Gastrocnemius medialis (tissue), 4 donors: ENCODE data around the gene PSME3IP1. TPM values are rescaled to one million over a fixed set of nuclear protein-coding genes. Genes with fewer than 3 reads are reported as not detected.

ENCODE experiments used
- ATAC-seq, 2 donors: fragments of 150-250 bp; one replicate each; pipeline ENCODE4 v1.9.1; 2016
- DNase-seq, 2 donors: peaks; one replicate each; pipeline ENCODE4 v3.0.0-alpha.2; 2019
- H3K27ac ChIP-seq, 4 donors: fragments of 200-600 bp; sonication (generic); 1 replicate in 1 of 4; 2 replicates in 3 of 4; pipeline ENCODE4 v1.5.1; 2016 to 2018; ENCODE audit warnings: mild to moderate bottlenecking in 2 of 4, moderate library complexity in 1 of 4
- H3K27me3 ChIP-seq, 3 donors: fragments of 200-600 bp; sonication (generic) in 2 of 3; 1 replicate in 1 of 3; 2 replicates in 2 of 3; pipeline versions ENCODE4 v1.5.1 to v1.6.0; 2016 to 2019; ENCODE audit warnings: mild to moderate bottlenecking in 1 of 3, moderate library complexity in 1 of 3
- H3K36me3 ChIP-seq, 2 donors: fragments of 200-600 bp; sonication (generic) in 1 of 2; one replicate each; pipeline ENCODE4 v1.5.1; 2017 to 2018
- H3K4me1 ChIP-seq, 2 donors: fragments of 200-600 bp; sonication (generic) in 1 of 2; one replicate each; pipeline ENCODE4 v1.5.1; 2016 to 2017; ENCODE audit warnings: mild to moderate bottlenecking in 2 of 2
- H3K4me3 ChIP-seq, 4 donors: fragments of 200-600 bp; sonication (generic) in 3 of 4; 1 replicate in 1 of 4; 2 replicates in 3 of 4; pipeline ENCODE4 v1.5.1; 2016 to 2019; ENCODE audit warnings: mild to moderate bottlenecking in 2 of 4
- H3K9me3 ChIP-seq, 3 donors: fragments of 200-600 bp; sonication (generic) in 2 of 3; 1 replicate in 1 of 3; 2 replicates in 2 of 3; pipeline ENCODE4 v1.5.1; 2016 to 2019
- CTCF ChIP-seq, 5 experiments: fragments of 450-650 bp in 3 of 5; fragments of 200-600 bp in 2 of 5; sonication (generic) in 2 of 5; IDR thresholded peaks in 4 of 5; conservative IDR thresholded peaks in 1 of 5; 1 replicate in 4 of 5; 2 replicates in 1 of 5; pipeline ENCODE4 v1.5.1; 2016 to 2019; ENCODE audit warnings: antibody characterized with exemption in 5 of 5, mild to moderate bottlenecking in 3 of 5, moderate library complexity in 3 of 5
- POLR2A ChIP-seq, 2 donors: fragments of 450-650 bp; IDR thresholded peaks; one replicate each; pipeline ENCODE4 v1.6.1; 2017; ENCODE audit warnings: antibody characterized with exemption in 2 of 2, mild to moderate bottlenecking in 2 of 2, moderate library complexity in 2 of 2
- in situ Hi-C, 4 donors: fragments of 200-750 bp; cut with MboI; loops; one replicate each; pipeline versions ENCODE4 v1.15.0 to v1.8.0; 2017; ENCODE audit warnings: low sequenced_read_pairs in 4 of 4
- intact Hi-C: fragments of 100-400 bp; cut with DNase I; formaldehyde crosslinking; loops from one replicate; pipeline ENCODE4 v1.15.1; 2023; ENCODE audit warnings: low total_unique reads
- total RNA-seq, 4 donors: library from RNA; depleted of rRNA; stranded (reverse); fragments of >200 nt; gene quantifications; one replicate each; pipeline versions ENCODE4 v1.1.0 to v1.2.3, GENCODE V29; 2016

PSME3IP1 gene
- total RNA-seq, 4 donors from 2014 or later: 43.8 to 57.6 (median 53.4) TPM

- no peak for DNase-seq
- Histone ChIP-seq H3K4me1 (peaks cover 11 to 20% of the 10 kb centered on the region in 2 donors), H3K9me3 (no peaks in the 10 kb centered on the region), H3K27me3 (no peaks in the 10 kb centered on the region), H3K27ac (no peak overlapping the region), H3K4me3 (no peak overlapping the region), H3K36me3 (peaks cover 0 to 37% of the 10 kb centered on the region in 2 donors)
- intact Hi-C loops (no loop called here), in situ Hi-C loops (no loop called here)
- TF ChIP-seq POLR2A (IDR thresholded peaks at IDR 0.05): no peak
- no peak for TF ChIP-seq CTCF (IDR thresholded peaks at IDR 0.05 in 4 of 5, conservative IDR thresholded peaks at IDR 0.05 in 1 of 5)
- ATAC-seq: no peak
Observed at GRCh38 chr16:57152096-57153093, 33.4 kb downstream of the PSME3IP1 start.

GRCh38 chr16:57151369-57151768, 34.5 kb downstream of the PSME3IP1 start:
- DNase-seq (no peak), ATAC-seq (no peak)
- H3K4me3 ChIP-seq: no peak overlapping the region
- in situ Hi-C loops (no loop called here), intact Hi-C loops (no loop called here)
- TF ChIP-seq CTCF (IDR thresholded peaks at IDR 0.05 in 4 of 5, conservative IDR thresholded peaks at IDR 0.05 in 1 of 5): no peak
- no peak for TF ChIP-seq POLR2A (IDR thresholded peaks at IDR 0.05)
- H3K4me1 ChIP-seq: peaks cover 15 to 24% of the 10 kb centered on the region in 2 donors
- peaks cover 0 to 34% of the 10 kb centered on the region in 2 donors for H3K36me3 ChIP-seq
- no peaks in the 10 kb centered on the region for H3K9me3 ChIP-seq
- no peak overlapping the region for H3K27ac ChIP-seq
- no peaks in the 10 kb centered on the region for H3K27me3 ChIP-seq

GRCh38 chr16:57150682-57151330, 35.0 kb downstream of the PSME3IP1 start:
- TF ChIP-seq POLR2A (IDR thresholded peaks at IDR 0.05) (no peak), CTCF (IDR thresholded peaks at IDR 0.05 in 4 of 5, conservative IDR thresholded peaks at IDR 0.05 in 1 of 5) (no peak)
- DNase-seq (no peak), ATAC-seq (no peak)
- Histone ChIP-seq H3K9me3 (no peaks in the 10 kb centered on the region), H3K4me3 (no peak overlapping the region), H3K27ac (no peak overlapping the region), H3K36me3 (peaks cover 0 to 29% of the 10 kb centered on the region in 2 donors), H3K4me1 (peaks cover 15 to 24% of the 10 kb centered on the region in 2 donors), H3K27me3 (no peaks in the 10 kb centered on the region)
- in situ Hi-C loops (no loop called here), intact Hi-C loops (no loop called here)

GRCh38 chr16:57149391-57149790, 36.4 kb downstream of the PSME3IP1 start:
- H3K4me1 ChIP-seq: peaks cover 15 to 24% of the 10 kb centered on the region in 2 donors
- in situ Hi-C loops (no loop called here), intact Hi-C loops (no loop called here)
- peak overlapping the region in 1 of 4 donors; percentile 19 for H3K27ac ChIP-seq
- peaks cover 0 to 25% of the 10 kb centered on the region in 2 donors for H3K36me3 ChIP-seq
- ATAC-seq (no peak), DNase-seq (no peak)
- no peaks in the 10 kb centered on the region for H3K9me3 ChIP-seq
- H3K27me3 ChIP-seq: no peaks in the 10 kb centered on the region
- TF ChIP-seq CTCF (IDR thresholded peaks at IDR 0.05 in 4 of 5, conservative IDR thresholded peaks at IDR 0.05 in 1 of 5): no peak
- no peak for TF ChIP-seq POLR2A (IDR thresholded peaks at IDR 0.05)
- H3K4me3 ChIP-seq: no peak overlapping the region
